Measurements from ENCODE around the gene SUN1.
"Not testable (repeated sequence)": the region's sequence is repeated elsewhere in the genome, so short reads cannot be mapped to it uniquely, and the experiment has no call there.

The SUN1 gene

DNA sequence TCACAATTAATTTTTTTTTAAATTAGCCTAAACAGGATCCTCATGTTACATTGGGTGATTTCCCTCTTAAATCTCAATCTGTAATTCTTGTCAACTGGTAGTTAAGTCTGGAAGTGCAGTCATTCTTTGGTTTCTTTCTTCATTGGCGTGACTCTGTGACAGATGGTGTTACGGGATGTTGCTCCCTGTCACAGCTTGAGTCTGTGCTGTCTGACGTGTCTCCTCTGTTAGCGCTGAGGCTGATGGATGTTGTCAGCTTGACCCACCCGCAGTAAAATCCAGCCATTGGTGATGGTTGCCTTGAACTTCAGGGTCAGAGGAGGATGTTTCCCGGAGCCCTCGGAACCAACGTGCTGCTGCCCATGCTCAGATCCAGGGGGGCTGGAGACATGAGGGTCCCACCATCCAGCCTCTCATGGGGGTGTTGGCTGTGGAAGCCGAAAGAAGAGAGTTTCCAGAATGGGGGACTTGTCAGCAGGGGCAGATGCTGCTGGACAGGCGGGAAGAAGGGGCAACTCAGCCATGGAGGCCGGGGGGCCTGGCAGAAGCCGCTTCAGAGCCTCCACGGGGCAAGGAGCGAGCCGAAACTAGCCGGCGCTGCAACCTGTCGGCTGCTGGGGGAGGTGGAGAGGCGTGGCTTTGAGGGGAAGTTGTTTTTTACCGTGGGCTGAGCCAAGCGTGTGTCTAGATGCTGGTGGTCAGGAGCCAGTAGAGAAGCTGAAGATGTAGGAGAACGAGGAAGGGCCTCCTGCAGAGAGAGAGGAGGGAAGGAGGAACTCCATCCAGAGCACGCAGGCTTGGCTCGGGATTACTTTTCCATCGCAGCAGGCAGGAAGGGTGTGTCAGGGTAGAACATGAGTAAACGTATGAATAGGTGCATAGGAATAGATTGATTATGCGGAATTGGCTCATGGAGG is 3.5 kb downstream of the SUN1 start:
- DNase-seq: peak in 1 of 2 donors; percentile 60

GRCh38 chr7:836429-836828 is 4.2 kb downstream of the SUN1 start:
- peak; percentile 7 to 39 for DNase-seq

DNA sequence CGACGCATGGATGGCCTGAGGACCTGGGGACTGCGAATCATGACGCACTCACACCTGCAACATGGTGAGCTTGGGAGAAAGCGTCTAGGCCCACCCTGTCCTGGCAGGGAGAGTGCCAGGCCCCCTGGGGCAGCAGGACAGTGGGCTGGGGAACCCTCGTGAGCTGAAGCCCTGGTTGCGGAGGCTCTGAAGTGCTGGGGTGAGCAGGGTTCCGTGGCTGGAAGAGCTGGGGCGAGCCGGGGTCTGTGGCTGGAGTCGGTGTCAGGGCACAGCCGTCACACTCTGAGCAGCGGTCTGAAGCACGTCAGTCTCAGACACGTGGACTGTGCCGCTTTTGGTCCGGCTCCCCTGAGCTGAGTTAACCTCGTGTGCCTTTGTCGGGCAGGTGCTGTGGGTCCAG is 4.7 kb downstream of the SUN1 start:
- no peak for DNase-seq

- DNase-seq: no peak
Measured at GRCh38 chr7:840001-840600, 7.8 kb downstream of the SUN1 start.

GRCh38 chr7:841943-842342 is 9.7 kb downstream of the SUN1 start:
- DNase-seq: no peak

GRCh38 chr7:842431-843031 is 10.3 kb downstream of the SUN1 start:
- no peak for DNase-seq

DNA sequence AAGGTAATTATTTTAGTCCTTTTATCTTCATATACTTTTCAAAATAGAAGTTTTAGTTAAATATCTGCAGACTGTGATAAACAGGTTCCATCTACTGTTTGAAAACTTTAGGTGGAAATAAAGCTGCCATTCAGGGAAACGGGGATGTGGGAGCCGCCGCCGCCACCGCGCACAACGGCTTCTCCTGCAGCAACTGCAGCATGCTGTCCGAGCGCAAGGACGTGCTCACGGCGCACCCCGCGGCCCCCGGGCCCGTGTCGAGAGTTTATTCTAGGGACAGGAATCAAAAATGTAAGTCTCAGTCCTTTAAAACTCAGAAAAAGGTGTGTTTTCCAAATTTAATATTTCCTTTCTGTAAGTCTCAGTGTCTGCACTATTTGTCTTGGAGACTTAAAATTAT is 11.0 kb downstream of the SUN1 start:
- no peak for DNase-seq

DNA sequence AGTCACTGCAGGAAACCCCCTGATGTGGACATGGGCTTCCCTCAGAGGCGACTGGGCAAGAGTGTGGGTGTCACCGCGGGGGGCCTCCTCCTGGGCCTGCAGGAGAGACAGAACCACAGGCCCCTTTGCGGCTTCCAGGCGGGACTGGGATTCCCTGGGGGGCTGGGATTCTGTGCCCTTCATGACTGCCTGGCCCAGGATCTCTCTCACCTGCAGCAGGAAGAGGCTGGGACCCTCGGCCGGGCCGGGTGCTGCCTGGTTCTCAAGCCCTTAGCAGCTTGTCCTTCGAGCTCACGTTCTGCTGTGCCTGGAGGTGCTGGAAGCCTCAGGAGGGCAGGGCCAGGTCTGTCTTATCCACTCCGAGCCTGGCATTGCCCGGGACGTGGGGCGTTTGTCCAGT is 11.8 kb downstream of the SUN1 start:
- no peak for DNase-seq

DNA sequence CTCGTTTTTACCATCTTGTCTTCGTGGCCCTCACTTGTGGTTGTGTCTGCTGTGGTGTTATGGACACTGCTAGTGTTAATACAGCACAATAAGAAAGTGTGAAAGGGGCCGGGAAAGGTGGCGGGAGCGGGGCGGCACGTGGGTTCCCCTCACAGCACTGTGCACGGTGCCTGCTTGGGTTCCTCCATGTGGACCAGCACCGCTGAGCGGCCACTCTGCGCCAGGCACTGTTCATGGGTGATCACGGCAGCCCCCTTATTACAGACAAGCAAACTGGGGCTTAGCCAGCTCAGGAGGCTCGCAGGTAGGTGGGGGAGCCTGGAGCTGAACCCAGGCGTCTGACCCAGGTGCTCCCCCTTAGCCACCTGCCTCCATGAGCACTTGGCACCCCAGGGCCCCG is 12.2 kb downstream of the SUN1 start:
- DNase-seq: no peak

DNA sequence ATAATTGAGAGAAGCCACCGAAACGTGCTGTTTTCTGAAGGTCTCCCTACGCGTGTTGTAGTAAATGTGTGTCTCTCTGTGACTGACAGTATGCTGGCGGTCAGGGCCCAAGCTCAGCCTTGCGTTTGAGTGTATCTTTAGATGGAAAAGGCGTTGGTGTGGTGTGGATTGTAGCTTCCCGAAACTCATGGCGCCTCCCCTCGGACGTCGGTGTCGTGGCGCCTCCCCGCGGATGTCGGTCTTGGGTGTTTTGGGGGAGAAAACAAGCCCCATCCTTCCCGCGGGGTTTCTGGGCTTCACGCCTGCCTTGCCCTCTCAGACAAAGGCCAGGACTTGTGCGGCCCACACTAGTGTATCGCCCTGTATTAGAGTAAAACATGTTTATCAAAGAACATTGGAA is 12.8 kb downstream of the SUN1 start:
- DNase-seq: no peak

DNA sequence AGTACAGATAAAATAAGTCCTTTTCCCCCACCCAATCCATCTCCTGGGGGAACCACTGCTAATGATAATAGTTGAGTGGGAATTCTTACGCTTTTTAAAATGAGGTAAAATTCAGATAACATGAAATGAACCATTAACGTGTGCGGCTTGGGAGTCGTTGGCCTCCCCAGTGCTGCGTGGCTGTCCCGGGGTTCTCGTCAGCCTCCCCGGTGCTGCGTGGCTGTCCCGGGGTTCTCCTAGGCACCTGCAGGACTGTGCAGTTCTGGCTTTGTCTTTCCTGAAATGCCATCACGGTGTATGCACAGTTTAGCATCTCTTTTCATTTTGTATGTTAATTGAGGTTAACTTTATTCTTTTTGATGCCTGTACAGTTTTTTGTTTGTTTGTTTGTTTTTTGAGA is 13.5 kb downstream of the SUN1 start:
- DNase-seq: no peak

DNA sequence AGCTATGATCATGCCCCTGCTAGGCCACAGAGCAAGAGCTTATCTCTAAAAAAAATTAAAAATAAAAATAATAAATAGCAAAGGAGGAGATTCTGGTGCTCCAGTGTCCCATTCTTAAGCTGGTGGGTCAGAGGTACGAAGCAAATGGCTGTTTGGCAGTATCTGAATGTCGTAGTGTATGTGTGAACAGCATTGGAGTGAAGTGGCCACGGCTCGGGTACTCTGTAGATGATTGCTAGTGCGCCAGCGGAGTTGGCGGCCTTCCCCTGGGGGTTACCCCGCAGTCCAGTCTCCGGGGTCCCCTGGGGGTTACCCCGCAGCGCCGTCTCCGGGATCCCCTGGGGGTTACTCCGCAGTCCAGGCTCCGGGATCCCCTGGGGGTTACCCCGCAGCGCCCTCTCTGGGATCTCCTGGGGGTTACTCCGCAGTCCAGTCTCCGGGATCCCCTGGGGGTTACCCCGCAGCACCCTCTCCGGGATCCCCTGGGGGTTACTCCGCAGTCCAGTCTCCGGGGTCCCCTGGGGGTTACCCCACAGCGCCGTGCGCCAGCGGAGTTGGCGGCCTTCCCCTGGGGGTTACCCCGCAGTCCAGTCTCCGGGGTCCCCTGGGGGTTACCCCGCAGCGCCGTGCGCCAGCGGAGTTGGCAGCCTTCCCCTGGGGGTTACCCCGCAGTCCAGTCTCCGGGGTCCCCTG is 14.8 kb downstream of the SUN1 start:
- DNase-seq: not testable (repeated sequence)

- not testable (repeated sequence) for DNase-seq
Measured at GRCh38 chr7:847728-848127, 15.5 kb downstream of the SUN1 start.

- no peak for DNase-seq
Measured at GRCh38 chr7:849145-849544, 16.9 kb downstream of the SUN1 start.

DNA sequence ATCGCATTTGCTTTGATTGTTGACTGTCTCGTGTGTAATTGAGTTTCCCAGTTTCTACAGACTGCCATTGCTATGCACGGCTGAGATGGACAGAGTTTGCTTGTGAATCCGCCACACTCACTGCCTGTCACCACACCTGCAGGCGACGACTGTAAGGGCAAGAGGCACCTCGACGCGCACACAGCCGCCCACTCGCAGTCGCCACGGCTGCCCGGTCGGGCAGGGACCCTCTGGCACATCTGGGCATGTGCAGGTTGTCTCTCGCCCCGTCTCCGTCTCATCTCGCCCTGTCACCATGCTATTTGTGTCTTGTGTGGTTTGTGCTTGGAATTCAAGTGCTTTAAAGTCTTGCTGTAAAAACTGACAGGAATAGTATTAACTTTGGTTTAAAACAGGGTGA is 17.5 kb downstream of the SUN1 start:
- no peak for DNase-seq

DNA sequence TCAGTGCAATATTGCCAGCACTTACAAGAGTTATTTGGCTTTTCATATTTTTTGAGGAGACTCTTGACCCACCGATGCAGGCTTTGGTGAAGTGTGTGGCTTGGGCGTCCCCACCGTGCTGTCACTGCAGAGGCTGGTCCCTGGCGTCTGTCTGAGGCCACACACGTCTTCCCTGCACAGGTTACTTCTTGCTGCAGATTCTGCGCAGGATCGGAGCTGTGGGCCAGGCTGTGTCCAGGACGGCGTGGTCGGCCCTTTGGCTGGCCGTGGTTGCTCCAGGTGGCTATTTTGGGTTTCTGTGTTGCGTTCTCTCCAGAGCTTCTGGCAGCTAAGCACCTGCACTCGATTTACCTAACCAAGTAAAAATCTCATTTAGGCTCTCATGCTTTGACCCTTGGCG is 18.9 kb downstream of the SUN1 start:
- no peak for DNase-seq

- DNase-seq: no peak
Measured at GRCh38 chr7:853366-854117, 21.3 kb downstream of the SUN1 start.

DNA sequence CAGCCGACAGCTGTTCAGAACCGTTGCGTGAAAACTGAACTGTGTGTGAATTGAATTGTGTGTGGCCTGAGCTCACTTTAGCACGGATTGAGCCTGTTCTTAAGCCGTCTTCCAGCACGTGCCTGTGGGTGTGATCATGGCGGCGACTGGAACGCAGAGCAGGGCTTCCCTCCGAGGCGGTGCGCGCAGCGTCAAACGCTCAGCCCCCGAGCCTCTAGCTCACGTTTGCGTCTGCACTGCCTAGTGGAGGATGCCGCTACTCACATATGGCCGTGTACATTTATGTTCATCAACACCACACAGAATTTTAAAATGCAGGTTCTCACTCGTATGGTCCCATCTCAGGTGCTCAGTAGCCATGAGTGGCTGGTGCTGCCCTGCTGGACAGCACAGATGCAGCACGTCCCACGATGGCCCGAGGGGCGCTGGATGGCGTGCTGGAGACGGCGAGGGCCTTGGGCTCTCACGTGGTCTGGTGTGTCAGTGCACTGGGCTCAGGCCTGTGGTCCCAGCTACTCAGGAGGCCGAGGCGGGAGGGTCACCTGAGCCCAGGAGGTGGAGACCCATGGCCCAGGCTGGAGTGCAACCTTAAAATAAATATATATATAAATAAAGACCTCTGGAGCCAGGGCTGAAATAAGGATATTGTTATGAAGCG is 22.0 kb downstream of the SUN1 start:
- no peak for DNase-seq

DNA sequence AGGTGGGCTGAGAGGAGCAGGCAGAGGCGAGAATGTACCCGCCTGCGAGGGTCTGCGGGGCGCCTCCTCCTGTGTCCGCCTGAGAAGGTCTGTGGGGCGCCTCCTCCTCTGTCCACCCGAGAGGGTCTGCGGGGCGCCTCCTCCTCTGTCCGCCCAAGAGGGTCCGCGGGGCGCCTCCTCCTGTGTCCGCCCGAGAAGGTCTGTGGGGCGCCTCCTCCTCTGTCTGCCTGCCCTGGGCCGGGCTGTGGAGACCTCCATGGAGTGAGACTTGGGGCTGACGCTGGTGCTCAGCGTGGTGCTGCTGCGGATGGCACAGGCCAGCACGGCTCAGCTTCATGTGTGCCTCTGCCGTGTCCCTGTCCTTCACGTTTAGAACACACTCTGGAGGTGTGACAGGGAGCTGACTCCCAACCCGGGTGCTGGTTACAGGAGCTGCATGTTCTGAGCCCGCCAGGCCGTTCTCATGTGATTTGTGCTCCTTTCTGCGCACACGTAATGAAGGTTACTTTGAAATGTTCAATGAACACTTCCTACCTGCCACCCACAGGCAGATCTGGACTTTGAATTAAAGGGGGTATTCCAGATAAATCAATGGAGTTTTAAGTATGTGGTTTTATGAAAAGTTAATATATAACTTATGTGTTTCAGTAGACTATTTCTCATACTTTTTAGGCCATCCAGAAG is 23.6 kb downstream of the SUN1 start:
- DNase-seq: no peak

GRCh38 chr7:856444-857095 is 24.3 kb downstream of the SUN1 start:
- DNase-seq: no peak

GRCh38 chr7:857661-858060 is 25.4 kb downstream of the SUN1 start:
- DNase-seq: no peak

All from inflammatory macrophage (primary cell).